ENCODE data around the gene VTI1A.
"Not testable (repeated sequence)": the region's sequence is repeated elsewhere in the genome, so short reads cannot be mapped to it uniquely, and the experiment has no call there.

Gene VTI1A

DNA sequence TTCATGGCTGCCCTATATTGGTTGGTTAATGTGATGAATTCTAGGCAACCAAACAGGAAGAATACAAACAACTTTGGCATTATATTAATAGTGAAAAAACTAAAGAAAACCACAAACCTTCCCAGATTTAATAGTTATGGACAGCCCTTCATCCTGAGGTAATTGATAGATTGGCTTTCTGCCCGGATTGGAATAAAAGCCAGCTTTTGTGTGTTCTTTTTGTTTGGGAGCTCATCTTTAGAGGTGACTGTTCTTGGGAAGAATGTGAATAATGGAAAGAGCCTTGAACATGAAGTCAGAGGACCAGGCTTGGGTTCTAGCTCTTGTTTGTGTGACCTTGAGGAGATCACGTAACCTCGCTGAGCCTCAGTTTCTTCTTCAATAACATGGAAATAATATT, 92.3 kb downstream of the VTI1A start:
- no peak for DNase-seq (ENCODE audit: low read depth in 3 of 3, low spot score in 1 of 3)

DNA sequence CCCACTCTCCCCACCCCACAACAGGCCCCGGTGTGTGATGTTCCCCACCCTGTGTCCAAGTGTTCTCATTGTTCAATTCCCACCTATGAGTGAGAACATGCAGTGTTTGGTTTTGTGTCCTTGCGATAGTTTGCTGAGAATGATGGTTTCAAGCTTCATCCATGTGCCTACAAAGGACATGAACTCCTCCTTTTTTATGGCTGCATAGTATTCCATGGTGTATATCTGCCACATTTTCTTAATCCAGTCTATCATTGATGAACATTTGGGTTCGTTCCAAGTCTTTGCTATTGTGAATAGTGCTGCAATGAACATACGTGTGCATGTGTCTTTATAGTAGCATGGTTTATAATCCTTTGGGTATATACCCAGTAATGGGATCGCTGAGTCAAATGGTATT, 95.8 kb downstream of the VTI1A start:
- not testable (repeated sequence) for DNase-seq (ENCODE audit: low read depth in 3 of 3, low spot score in 1 of 3)

- DNase-seq (ENCODE audit: low read depth in 3 of 3, low spot score in 1 of 3) = no peak
Observed at GRCh38 chr10:112546474-112546873, 99.5 kb downstream of the VTI1A start.

- DNase-seq (ENCODE audit: low read depth in 3 of 3, low spot score in 1 of 3) = no peak
Observed at GRCh38 chr10:112548535-112549276, 101.7 kb downstream of the VTI1A start.

DNA sequence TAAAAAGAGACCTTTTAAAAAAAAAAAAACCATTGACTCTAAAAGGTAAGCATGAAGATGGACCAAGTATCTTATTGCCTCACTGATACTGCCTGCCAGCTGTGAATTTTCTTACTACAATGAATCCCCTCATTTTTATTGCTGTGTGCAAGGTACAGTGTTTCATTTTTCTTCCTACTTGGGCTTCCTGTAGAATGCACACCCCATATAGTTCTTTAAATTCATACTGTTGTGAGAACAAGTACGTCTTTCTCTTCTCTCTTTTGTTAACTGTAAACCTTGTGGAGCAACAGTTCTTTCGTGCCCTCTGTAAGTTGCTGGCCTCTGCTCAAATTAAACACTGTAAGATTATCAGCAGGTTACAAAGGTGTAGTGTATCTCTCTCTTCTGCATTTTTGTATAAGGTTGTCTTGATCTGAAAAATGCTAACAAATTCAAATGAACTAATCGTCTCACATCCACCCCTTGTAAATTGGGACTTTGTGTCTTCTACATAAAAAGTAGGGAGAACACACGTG, 105.6 kb downstream of the VTI1A start:
- DNase-seq (ENCODE audit: low read depth in 3 of 3, low spot score in 1 of 3) = no peak

DNA sequence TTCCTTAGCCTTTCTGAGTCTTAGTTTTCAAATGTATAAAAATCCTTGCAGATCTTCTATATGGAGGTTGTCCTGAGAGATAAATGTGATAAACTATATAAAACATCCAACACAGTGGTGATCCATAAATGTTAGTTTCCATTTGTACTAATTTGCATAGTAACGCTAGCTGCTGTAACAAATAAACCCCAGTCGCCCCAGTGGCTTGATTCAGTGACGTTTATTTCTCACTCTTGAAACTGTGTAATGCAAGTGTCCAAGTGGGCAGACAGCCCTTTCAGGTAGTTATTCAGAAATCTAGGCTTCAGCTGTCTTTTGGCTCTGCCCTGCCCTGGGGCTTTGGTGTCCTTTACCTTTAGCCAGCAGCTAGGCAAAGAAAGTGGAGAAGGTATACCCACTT, 106.3 kb downstream of the VTI1A start:
- no peak for DNase-seq (ENCODE audit: low read depth in 3 of 3, low spot score in 1 of 3)

- DNase-seq (ENCODE audit: low read depth in 3 of 3, low spot score in 1 of 3) = no peak
Observed at GRCh38 chr10:112554263-112554662, 107.2 kb downstream of the VTI1A start.

DNA sequence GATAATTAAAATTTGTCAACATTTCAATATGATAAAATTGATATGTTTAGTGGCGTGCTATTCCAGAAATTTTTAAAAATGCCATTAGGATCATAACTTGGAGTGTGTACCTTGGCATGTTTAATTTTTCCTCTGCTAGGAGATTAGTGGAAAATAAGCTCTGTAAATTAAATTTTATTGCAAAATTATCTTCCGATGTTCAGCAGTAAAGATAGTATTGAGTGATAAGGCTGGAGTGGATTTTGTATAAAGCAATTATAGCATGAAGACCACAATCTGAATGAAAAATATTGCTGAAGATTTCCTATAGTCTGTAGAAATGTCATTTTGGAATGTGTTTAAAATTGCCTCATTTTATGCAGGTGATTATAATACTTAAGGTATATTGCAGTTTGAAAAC, 110.2 kb downstream of the VTI1A start:
- no peak for DNase-seq (ENCODE audit: low read depth in 3 of 3, low spot score in 1 of 3)

- no peak for DNase-seq (ENCODE audit: low read depth in 3 of 3, low spot score in 1 of 3)
Observed at GRCh38 chr10:112558476-112559142, 111.6 kb downstream of the VTI1A start.

DNA sequence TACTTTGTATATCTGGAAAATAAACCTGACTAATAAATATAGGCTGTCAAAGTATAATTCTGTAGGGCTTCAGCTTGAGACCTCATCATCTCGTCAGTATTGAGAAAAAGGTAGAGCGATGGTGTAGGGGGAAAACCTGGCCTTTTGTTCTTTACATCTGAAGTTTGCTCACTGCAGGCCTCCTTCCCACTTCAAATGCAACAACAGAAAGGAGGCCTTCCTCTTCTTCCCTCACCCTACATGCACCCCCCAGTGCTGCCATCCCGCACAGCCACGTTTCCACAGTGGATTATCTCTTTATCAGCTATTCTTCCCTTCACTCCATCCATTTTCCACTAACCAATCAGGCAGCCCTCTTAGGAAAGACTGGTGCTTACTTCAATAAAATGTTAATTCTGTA, 112.3 kb downstream of the VTI1A start:
- no peak for DNase-seq (ENCODE audit: low read depth in 3 of 3, low spot score in 1 of 3)

GRCh38 chr10:112562122-112562521, 115.1 kb downstream of the VTI1A start:
- no peak for DNase-seq (ENCODE audit: low read depth in 3 of 3, low spot score in 1 of 3)

DNA sequence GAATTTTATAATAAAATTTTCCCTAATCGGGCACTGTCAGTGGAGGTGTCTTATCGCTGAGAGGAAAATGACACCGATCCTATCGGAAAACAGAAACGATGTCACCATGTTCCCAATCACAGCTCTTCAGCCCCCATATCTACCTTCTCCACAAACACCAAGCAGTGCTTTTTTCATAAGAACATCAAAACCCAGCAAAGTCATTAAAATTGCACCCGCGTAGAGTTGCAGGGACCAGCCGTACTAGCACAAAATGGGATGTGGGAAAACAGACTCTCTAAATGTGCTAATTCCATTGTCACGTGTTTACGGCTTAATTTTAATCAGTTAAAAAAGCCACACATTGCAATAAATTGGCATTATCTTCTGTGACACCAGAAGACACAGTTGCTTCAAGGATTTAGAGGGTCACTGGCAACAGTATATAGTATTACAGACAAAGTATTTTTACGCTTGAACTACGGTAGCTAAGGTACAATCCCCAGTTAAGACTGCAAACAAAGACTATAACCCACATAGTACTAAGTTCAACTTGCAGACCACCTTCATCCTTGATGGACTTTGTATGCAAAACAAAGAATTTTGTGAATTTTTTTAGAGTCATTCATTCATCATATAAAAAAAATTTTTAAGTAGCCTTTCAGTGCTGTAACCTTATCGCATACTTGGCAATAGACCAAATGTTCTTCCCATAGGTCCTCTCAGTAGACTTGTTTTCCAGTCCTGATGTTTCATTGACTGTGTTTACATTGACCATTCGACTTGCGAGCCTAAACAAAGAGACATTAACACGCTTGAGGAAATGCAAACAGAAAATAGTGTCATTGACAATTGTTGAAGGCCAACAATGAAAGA, 116.0 kb downstream of the VTI1A start:
- no peak for DNase-seq (ENCODE audit: low read depth in 3 of 3, low spot score in 1 of 3)

- no peak for DNase-seq (ENCODE audit: low read depth in 3 of 3, low spot score in 1 of 3)
Observed at GRCh38 chr10:112564337-112564736, 117.3 kb downstream of the VTI1A start.

DNA sequence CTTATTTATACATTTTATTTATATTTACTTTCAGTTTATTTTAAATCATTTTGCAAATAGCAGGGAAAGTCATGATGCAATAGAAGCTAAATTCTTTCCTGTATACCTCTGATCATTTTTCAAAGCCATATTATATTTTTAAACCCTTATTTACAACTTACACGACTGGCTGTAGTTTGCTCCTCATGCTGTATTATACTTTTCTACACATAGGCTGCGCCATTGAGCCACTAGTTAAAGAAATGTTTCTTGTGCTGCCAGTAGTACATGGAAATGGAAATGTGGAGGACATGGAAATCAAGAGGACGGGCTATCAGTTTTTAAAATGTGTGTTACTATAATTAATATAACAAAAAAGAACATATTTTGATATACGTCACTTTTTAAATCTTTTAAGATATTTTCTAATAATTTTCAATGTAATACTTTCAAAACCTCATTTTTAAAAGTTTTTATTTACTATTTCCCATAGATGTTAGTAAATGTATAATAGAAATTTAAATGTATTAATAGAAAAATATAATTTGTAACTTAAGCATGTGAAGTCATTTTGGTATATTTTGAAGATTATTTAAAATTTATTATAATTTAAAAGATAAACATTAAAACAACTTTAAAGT, 118.5 kb downstream of the VTI1A start:
- DNase-seq (ENCODE audit: low read depth in 3 of 3, low spot score in 1 of 3) = no peak

DNA sequence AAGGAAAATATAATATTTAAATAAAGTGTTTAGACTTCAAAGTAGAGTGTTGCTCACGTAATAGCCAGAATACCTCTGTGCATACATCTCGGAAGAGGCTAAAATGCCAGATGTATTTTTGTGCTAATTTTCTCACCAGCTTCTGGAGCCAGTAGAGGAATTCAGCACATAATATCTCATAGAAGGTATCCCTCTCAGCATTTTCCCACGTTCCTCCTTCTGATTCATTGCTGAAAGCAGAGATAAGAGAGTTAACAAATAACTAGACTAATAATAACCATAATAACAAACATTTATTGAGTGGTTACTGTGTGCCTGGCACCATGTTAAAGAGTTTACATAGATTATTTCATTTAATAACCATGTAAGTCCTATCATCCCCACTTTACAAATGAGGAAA, 123.6 kb downstream of the VTI1A start:
- no peak for DNase-seq (ENCODE audit: low read depth in 3 of 3, low spot score in 1 of 3)

GRCh38 chr10:112579578-112579977, 132.6 kb downstream of the VTI1A start:
- DNase-seq (ENCODE audit: low read depth in 3 of 3, low spot score in 1 of 3) = no peak

- no peak for DNase-seq (ENCODE audit: low read depth in 3 of 3, low spot score in 1 of 3)
Observed at GRCh38 chr10:112580267-112580666, 133.3 kb downstream of the VTI1A start.

DNA sequence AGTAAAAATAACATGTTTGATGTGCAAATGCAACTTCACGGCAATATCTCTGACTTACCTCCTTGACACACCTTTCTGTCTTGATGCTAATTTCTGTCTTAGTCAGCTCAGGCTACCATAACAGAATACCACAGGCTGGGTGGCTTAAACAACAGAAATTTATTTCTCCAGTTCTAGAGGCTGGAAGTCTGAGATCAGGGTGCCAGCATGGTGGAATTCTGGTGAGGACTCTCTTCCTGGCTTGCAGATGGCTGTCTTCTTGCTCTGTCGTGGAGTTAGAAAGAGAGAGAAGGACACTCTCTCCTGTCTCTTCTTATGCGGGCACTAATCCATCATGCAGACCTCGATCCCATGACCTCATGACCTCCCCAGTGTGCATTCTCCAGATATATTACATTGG, 134.9 kb downstream of the VTI1A start:
- DNase-seq (ENCODE audit: low read depth in 3 of 3, low spot score in 1 of 3) = no peak

DNA sequence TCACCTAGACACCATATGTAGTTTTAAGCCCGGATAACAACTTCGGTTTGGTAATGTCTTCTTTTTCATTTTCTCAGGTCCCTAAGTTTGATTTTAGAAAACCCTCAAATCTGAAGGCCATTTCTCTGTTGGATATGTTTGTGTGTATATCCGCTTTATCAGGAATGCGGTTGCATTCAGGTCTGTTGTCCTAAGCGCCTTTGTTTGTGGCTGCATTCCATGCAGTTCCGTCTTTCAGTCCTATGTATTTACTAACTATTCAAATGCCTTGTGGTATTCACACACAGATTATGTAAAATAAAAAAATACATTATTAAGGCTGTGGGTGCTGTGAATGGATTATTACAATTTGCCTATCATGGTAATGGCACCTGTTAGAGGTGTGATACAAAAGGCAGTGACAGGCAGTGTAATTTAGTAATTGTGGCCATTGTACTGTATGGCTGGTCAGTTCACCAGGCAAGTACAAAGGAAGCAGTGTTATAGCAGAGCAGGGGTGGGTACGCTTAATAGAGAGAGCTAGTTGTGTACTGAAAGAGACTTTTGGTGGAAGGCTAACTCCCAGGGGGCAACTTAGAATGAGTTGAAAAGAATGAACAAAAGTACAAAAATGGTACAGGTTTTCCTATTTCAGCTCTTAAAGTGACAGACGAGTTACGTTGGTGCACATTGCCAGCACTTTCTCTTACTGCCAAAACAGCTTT, 136.4 kb downstream of the VTI1A start:
- DNase-seq (ENCODE audit: low read depth in 3 of 3, low spot score in 1 of 3) = no peak

DNA sequence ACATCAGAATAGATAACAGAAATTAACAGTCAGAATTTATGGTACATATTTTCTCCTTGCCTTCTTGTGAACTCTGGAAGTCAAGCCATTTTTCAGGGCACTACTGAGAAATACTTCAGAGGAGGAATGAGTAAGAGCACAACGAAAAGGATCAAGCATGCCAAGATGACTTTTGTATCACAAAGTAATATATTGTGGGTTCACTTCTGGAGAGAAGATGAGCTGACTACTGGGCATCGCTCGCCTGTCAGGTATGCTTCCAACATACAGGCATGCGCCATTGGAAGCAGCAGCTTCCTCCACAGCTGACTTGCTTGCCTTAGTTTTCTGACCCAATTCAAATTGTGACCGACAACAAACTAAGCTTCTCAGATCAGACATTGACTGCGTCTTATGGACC, 137.3 kb downstream of the VTI1A start:
- DNase-seq (ENCODE audit: low read depth in 3 of 3, low spot score in 1 of 3) = no peak

GRCh38 chr10:112585126-112585525, 138.1 kb downstream of the VTI1A start:
- DNase-seq (ENCODE audit: low read depth in 3 of 3, low spot score in 1 of 3) = no peak

Measured in stimulated activated CD4-positive, alpha-beta T cell treated with anti-CD3 and anti-CD28 coated beads, TNF-alpha, amount 100 ng/mL, for 1 hour (primary cell).